Erythroblast (primary cell): ENCODE measurements around the gene IMMP2L.

Experiments
- GATA1 ChIP-seq: IDR thresholded peaks from 2 replicates; pipeline ENCODE4 v1.6.1; 2011; ENCODE audit warnings: low read depth, mild to moderate bottlenecking, control low read depth, low read length, moderate library complexity
- POLR2A ChIP-seq: IDR thresholded peaks from 2 replicates; pipeline ENCODE4 v1.6.1; 2011; ENCODE audit warnings: mild to moderate bottlenecking, low read length

DNA sequence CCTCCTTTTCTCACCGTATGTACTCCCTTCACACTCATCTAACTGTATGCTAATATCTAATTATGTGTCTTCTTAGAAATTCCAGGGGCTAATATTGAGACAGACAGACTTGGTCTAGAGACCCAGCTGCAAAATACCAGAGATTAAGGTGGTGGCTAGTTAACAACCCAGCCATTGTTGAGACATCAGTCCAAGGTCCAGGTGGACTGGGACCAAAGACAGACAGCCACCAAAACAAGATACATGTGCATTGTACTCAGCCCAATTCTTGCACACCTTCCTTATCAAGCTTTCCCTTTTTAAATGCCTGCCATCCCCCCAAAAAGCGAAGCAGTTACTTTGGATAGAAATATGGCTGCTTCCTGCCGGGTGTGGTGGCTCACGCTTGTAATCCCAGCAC, 514.7 kb downstream of the IMMP2L start:
- TF ChIP-seq POLR2A (no peak), GATA1 (no peak)
